SK-N-MC (cell line): ENCODE data around the gene REEP1.

Source experiments
- EZH2 ChIP-seq: fragments of 200-600 bp; sonication (generic); IDR thresholded peaks from one replicate; pipeline ENCODE4 v1.6.1; 2017; ENCODE audit warnings: antibody characterized with exemption
- FOXP2 ChIP-seq: optimal IDR thresholded peaks from 2 replicates; pipeline ENCODE3; 2011; ENCODE audit warnings: mild to moderate bottlenecking, moderate library complexity; ENCODE audit not compliant: insufficient read depth; ENCODE audit errors: extremely low read length, control extremely low read depth
- POLR2AphosphoS5 ChIP-seq: IDR thresholded peaks from 2 replicates; pipeline ENCODE4 v1.6.1; 2012; ENCODE audit warnings: mild to moderate bottlenecking, low read depth, low read length, borderline replicate concordance

- TF ChIP-seq POLR2AphosphoS5 (no peak), FOXP2 (no peak), EZH2 (no peak)
Observed at GRCh38 chr2:86331384-86331783, 6.0 kb downstream of the REEP1 start.
